Ovary (tissue), 9 donors: ENCODE measurements around the gene DNASE1L2. TPM values are rescaled to one million over a fixed set of nuclear protein-coding genes. Genes with fewer than 3 reads are reported as not detected.

Experiments
- DNase-seq, 5 donors: peaks; one replicate each; pipeline ENCODE4 v3.0.0-alpha.2; 2019 to 2020
- H3K27ac ChIP-seq, 2 donors: fragments of 200-600 bp; one replicate each; pipeline versions ENCODE4 v1.5.1 to v1.8.0; 2019 to 2022
- H3K27me3 ChIP-seq: fragments of 200-600 bp; one replicate; pipeline ENCODE4 v1.8.0; 2022
- H3K36me3 ChIP-seq: fragments of 200-600 bp; sonication (generic); one replicate; pipeline ENCODE4 v1.5.1; 2019
- H3K4me1 ChIP-seq: one replicate; pipeline ENCODE4 v1.8.1; 2013; ENCODE audit warnings: mild to moderate bottlenecking, moderate library complexity; ENCODE audit not compliant: insufficient read depth
- H3K4me3 ChIP-seq: fragments of 200-600 bp; sonication (generic); one replicate; pipeline ENCODE4 v1.5.1; 2017
- H3K9me3 ChIP-seq, 2 donors: fragments of 200-600 bp in 1 of 2; sonication (generic) in 1 of 2; one replicate each; pipeline versions ENCODE4 v1.5.1 to v1.8.1; 2013 to 2019; ENCODE audit warnings: mild to moderate bottlenecking in 1 of 2, moderate library complexity in 1 of 2
- CTCF ChIP-seq, 3 donors: fragments of 450-650 bp in 2 of 3; fragments of 200-600 bp in 1 of 3; IDR thresholded peaks; one replicate each; pipeline versions ENCODE4 v1.5.1 to v1.8.0; 2016 to 2022; ENCODE audit warnings: antibody characterized with exemption in 3 of 3, mild to moderate bottlenecking in 1 of 3
- EP300 ChIP-seq: sonication (generic); formaldehyde crosslinking; IDR thresholded peaks from one replicate; pipeline ENCODE4 v1.6.1; 2017; ENCODE audit warnings: antibody characterized with exemption
- POLR2A ChIP-seq: fragments of 450-650 bp; IDR thresholded peaks from one replicate; pipeline ENCODE4 v1.6.1; 2017; ENCODE audit warnings: antibody characterized with exemption, mild to moderate bottlenecking, moderate library complexity
- WGBS, 3 donors: extraction: QIAGEN DNeasy Blood & Tissue Kit in 1 of 3; methylation state at CpG; one replicate each; pipeline versions ENCODE4 v1.1.5 to v1.1.7; 2013 to 2017; 5-methylcytosine and 5-hydroxymethylcytosine counted together
- intact Hi-C, 4 donors: fragments of 100-400 bp; cut with DNase I; formaldehyde crosslinking; loops; one replicate each; pipeline versions ENCODE4 v1.11.0 to v1.15.1; 2022 to 2023
- polyA plus RNA-seq, 2 donors: library from polyadenylated mRNA; stranded (reverse); fragments of 200-250 nt in 1 of 2; fragments of 350-450 nt in 1 of 2; fragmentation: Illumina TruSeq in 1 of 2; extraction: RNeasy Lipid Tissue Mini Kit (QIAGEN cat#74804) in 1 of 2; gene quantifications; one replicate each; pipeline ENCODE4 v1.2.3, GENCODE V29; 2013 to 2014
- total RNA-seq, 7 donors: library from RNA; depleted of rRNA in 2 of 7; stranded (reverse); fragments of >200 nt in 2 of 7; fragmentation: NEBNext Ultra II Directional in 3 of 7; extraction: Animal tissue kit (Norgen Biotek cat#: 25700) in 3 of 7; gene quantifications; one replicate each; pipeline versions ENCODE4 v1.1.0 to v1.2.4, GENCODE V29; 2016 to 2023
- donor health status: DM: no; HTN: no; CAD: no; lungs with moderate emphysema.
- donor health status: DM: no; HTN: no; CAD: no.
- donor health status: Bipolar disorder and iron deficiency.
- donor health status: DM: yes; HTN: yes; CAD: no.
- donor health status: DM: no; HTN: no; CAD: no.
- donor health status: DM: yes; HTN: yes; CAD: no.

DNASE1L2 gene
- total and polyA plus RNA-seq, 9 donors: 0.37 to 1.1 (median 0.73) TPM; not detected in 1

- H3K9me3 ChIP-seq: no peaks in the 10 kb centered on the region
- DNase-seq: no peak
- H3K27ac ChIP-seq: no peak overlapping the region
- intact Hi-C loops: no loop called here
- no peak overlapping the region for H3K4me3 ChIP-seq
- TF ChIP-seq EP300 (no peak), POLR2A (no peak), CTCF (IDR thresholded peaks at IDR 0.05) (no peak)
- 84 to 91% (median 89%) methylated on average over 12 to 18 of the region's 18 CpGs for WGBS, 3 donors
- H3K4me1 ChIP-seq: no peaks in the 10 kb centered on the region
- H3K36me3 ChIP-seq: no peaks in the 10 kb centered on the region
- H3K27me3 ChIP-seq: no peaks in the 10 kb centered on the region
Observed at GRCh38 chr16:2246301-2246885, 10.1 kb downstream of the DNASE1L2 start.

GRCh38 chr16:2250652-2251295 lies 14.5 kb downstream of the DNASE1L2 start:
- Histone ChIP-seq H3K4me3 (peak overlapping the region; percentile 46), H3K36me3 (no peaks in the 10 kb centered on the region), H3K4me1 (peaks cover 2% of the 10 kb centered on the region), H3K9me3 (no peaks in the 10 kb centered on the region), H3K27ac (peak overlapping the region; percentile 77 to 78), H3K27me3 (no peaks in the 10 kb centered on the region)
- intact Hi-C loops: loop anchor here in 1 of 4 donors (10.0 kb wide), 1 partner anchor 96 kb away; the partner anchor contains the start of gene TRAF7
- WGBS, 3 donors: 3 to 4% (median 3%) methylated on average over 32 to 35 of the region's 35 CpGs
- TF ChIP-seq CTCF (IDR thresholded peaks at IDR 0.05): no peak
- TF ChIP-seq POLR2A: no peak
- no peak for TF ChIP-seq EP300
- no peak for DNase-seq

GRCh38 chr16:2251296-2252111 lies 15.3 kb downstream of the DNASE1L2 start, which contains the start of gene ECI1:
Gene ECI1, minus strand, starts transcription at chr16:2251587. Its CDS starts 21 bp downstream, at chr16:2251566.
- Histone ChIP-seq H3K4me3 (peak within 1 kb of the TSS; percentile 46), H3K27me3 (no peaks in the 10 kb centered on the region), H3K4me1 (peaks cover 2% of the 10 kb centered on the region), H3K27ac (peak within 1 kb of the TSS; percentile 77 to 78), H3K36me3 (no peaks in the 10 kb centered on the region), H3K9me3 (no peaks in the 10 kb centered on the region)
- TF ChIP-seq CTCF (IDR thresholded peaks at IDR 0.05): peak; percentile 74 to 95 (median 86)
- TF ChIP-seq POLR2A: peak; percentile 68
- TF ChIP-seq EP300: no peak
- intact Hi-C loops: loop anchor here in 1 of 4 donors (10.0 kb wide), 1 partner anchor 97 kb away; the partner anchor contains the start of gene TRAF7
- DNase-seq: peak; percentile 96 to 98 (median 97)
- WGBS, 3 donors: 1 to 3% (median 3%) methylated on average over 43 to 88 of the region's 88 CpGs

DNA sequence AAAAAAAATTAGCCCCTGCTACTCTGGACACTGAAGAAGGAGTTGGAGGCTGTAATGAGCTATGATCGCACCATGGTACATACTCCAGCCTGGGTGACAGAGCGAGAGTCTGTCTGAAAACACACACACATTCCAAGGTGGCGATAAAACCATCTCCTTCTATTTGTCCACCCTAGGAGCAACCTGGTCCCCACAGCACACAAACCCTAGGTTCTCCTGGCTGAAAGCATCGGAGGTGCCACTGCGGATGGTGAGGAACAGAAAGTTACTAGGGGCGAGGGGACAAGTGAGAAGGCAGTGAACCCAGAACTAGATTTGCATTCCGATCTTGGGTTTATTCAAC lies 16.5 kb downstream of the DNASE1L2 start:
- Histone ChIP-seq H3K4me1 (peaks cover 2% of the 10 kb centered on the region), H3K27ac (no peak overlapping the region), H3K9me3 (no peaks in the 10 kb centered on the region), H3K36me3 (no peaks in the 10 kb centered on the region), H3K4me3 (no peak overlapping the region), H3K27me3 (no peaks in the 10 kb centered on the region)
- TF ChIP-seq POLR2A (no peak), EP300 (no peak), CTCF (IDR thresholded peaks at IDR 0.05) (no peak)
- no peak for DNase-seq
- intact Hi-C loops: loop anchor here in 1 of 4 donors (10.0 kb wide), 1 partner anchor 98 kb away; the partner anchor contains the start of gene TRAF7
- WGBS, 3 donors: 94 to 96% (median 95%) methylated on average over 7 of the region's 7 CpGs
